ENCODE results near the gene ZNF792. TPM values are rescaled to one million over a fixed set of nuclear protein-coding genes. Genes with fewer than 3 reads are reported as not detected.
"Not testable (repeated sequence)": the region's sequence is repeated elsewhere in the genome, so short reads cannot be mapped to it uniquely, and the experiment has no call there.

ZNF792 gene
- total RNA-seq = 1 to 10 TPM; 4.5 to 5.0 TPM

GRCh38 chr19:34963573-34964406 lies at the start of gene ZNF792:
ZNF792 (minus strand) TSS chr19:34964229; CDS start chr19:34963662, 567 bp downstream.
- POLR2A ChIA-PET = interaction anchor here (0.6 kb wide), 1 partner anchor 1253 kb away, joined by 3 read pairs; no protein-coding TSS in a partner anchor
- CTCF ChIA-PET = interaction anchor here (1.1 to 1.9 kb wide), 2 partner anchors 9 to 81 kb away, joined by 3 to 5 read pairs; no protein-coding TSS in a partner anchor

GRCh38 chr19:35013041-35013819 lies 49.2 kb upstream of the ZNF792 start:
- ChIA-PET CTCF (interaction anchor here (0.7 to 7.0 kb wide), 9 partner anchors 12 to 45 kb away, joined by 3 to 65 read pairs (median 4); partner anchors contain the start of gene GRAMD1A), POLR2A (interaction anchor here (1.1 to 4.1 kb wide), 2 partner anchors 13 to 86 kb away, joined by 4 to 21 read pairs; partner anchors contain the start of gene GRAMD1A)

GRCh38 chr19:35011737-35012682 lies 48.0 kb upstream of the ZNF792 start:
- ChIA-PET CTCF (interaction anchor here (0.8 to 7.0 kb wide), 10 partner anchors 10 to 44 kb away, joined by 3 to 65 read pairs (median 4); partner anchors contain the start of gene GRAMD1A), POLR2A (interaction anchor here (1.2 to 4.1 kb wide), 2 partner anchors 11 to 28 kb away, joined by 3 to 21 read pairs; partner anchors contain the start of gene GRAMD1A)

- ChIA-PET CTCF (interaction anchor here (0.7 to 7.0 kb wide), 8 partner anchors 10 to 1026 kb away, joined by 3 to 65 read pairs (median 5); no protein-coding TSS in a partner anchor), POLR2A (interaction anchor here (1.2 to 4.1 kb wide), 2 partner anchors 11 to 27 kb away, joined by 3 to 21 read pairs; partner anchors contain the start of gene GRAMD1A)
Observed at GRCh38 chr19:35011091-35011689, 47.2 kb upstream of the ZNF792 start.

GRCh38 chr19:35009424-35010415 lies 45.7 kb upstream of the ZNF792 start:
- ChIA-PET CTCF (interaction anchor here (1.8 to 7.0 kb wide), 2 partner anchors 14 to 36 kb away, joined by 4 to 65 read pairs; no protein-coding TSS in a partner anchor), POLR2A (no interaction called here)

GRCh38 chr19:35008891-35009341 lies 44.9 kb upstream of the ZNF792 start:
- ChIA-PET CTCF (interaction anchor here (7.0 kb wide), 1 partner anchor 36 kb away, joined by 65 read pairs; no protein-coding TSS in a partner anchor), POLR2A (no interaction called here)

GRCh38 chr19:35007427-35007826 lies 43.4 kb upstream of the ZNF792 start:
- POLR2A ChIA-PET, CTCF ChIA-PET: not testable (repeated sequence)

GRCh38 chr19:35006999-35007365 lies 43.0 kb upstream of the ZNF792 start:
- ChIA-PET CTCF (no interaction called here), POLR2A (interaction anchor here (1.1 kb wide), 1 partner anchor 24 kb away, joined by 3 read pairs; no protein-coding TSS in a partner anchor)

- ChIA-PET CTCF (interaction anchor here (0.9 kb wide), 1 partner anchor 38 kb away, joined by 3 read pairs; no protein-coding TSS in a partner anchor), POLR2A (interaction anchor here (1.1 kb wide), 1 partner anchor 25 kb away, joined by 3 read pairs; no protein-coding TSS in a partner anchor)
Observed at GRCh38 chr19:35006342-35006998, 42.4 kb upstream of the ZNF792 start.

- ChIA-PET CTCF (interaction anchor here (0.9 kb wide), 1 partner anchor 38 kb away, joined by 3 read pairs; no protein-coding TSS in a partner anchor), POLR2A (interaction anchor here (1.1 kb wide), 1 partner anchor 25 kb away, joined by 3 read pairs; no protein-coding TSS in a partner anchor)
Observed at GRCh38 chr19:35006007-35006341, 41.9 kb upstream of the ZNF792 start.

GRCh38 chr19:35005256-35005977 lies 41.4 kb upstream of the ZNF792 start:
- POLR2A ChIA-PET = no interaction called here
- CTCF ChIA-PET = interaction anchor here (0.9 kb wide), 1 partner anchor 39 kb away, joined by 3 read pairs; no protein-coding TSS in a partner anchor

- ChIA-PET CTCF (interaction anchor here (1.3 kb wide), 1 partner anchor 12 kb away, joined by 3 read pairs; no protein-coding TSS in a partner anchor), POLR2A (no interaction called here)
Observed at GRCh38 chr19:35004517-35005255, 40.7 kb upstream of the ZNF792 start.

GRCh38 chr19:35002037-35002535 lies 38.1 kb upstream of the ZNF792 start:
- ChIA-PET CTCF (interaction anchor here (1.0 to 2.8 kb wide), 6 partner anchors 9 to 140 kb away, joined by 3 to 19 read pairs (median 3); no protein-coding TSS in a partner anchor), POLR2A (interaction anchor here (0.6 to 2.6 kb wide), 3 partner anchors 11 to 30 kb away, joined by 4 to 21 read pairs (median 5); no protein-coding TSS in a partner anchor)

All from activated CD8-positive, alpha-beta memory T cell treated with anti-CD3 and anti-CD28 coated beads for 36 hours (primary cell).